IPS DF 4.7 (cell line): ENCODE measurements around the gene KCNK18.
"Not testable (repeated sequence)": the region's sequence is repeated elsewhere in the genome, so short reads cannot be mapped to it uniquely, and the experiment has no call there.

ENCODE experiments used
- DNase-seq: peaks from one replicate; pipeline ENCODE4 v3.0.0-alpha.2; 2013; ENCODE audit warnings: low spot score; ENCODE audit errors: extremely low read depth

Gene KCNK18

DNA sequence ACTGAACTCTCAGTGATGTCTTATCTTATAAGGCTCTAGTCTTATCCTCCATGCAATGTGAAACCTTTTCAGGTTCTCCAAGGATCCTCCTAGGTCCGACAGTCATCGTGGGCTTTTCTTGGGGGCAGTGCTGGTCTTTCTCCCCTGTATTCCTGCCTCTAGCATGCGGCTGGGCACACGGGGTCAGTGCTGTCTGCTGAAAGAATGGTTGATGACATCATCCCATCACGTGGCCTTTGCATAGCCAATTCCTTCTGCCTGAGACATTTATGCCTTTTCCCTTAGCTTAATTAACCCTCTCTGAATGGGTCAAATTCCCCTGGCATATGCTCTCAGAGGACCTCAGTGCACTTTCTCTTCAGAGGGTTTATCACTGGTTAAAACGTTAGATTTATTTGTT, 27.0 kb upstream of the KCNK18 start:
- DNase-seq, result no peak

DNA sequence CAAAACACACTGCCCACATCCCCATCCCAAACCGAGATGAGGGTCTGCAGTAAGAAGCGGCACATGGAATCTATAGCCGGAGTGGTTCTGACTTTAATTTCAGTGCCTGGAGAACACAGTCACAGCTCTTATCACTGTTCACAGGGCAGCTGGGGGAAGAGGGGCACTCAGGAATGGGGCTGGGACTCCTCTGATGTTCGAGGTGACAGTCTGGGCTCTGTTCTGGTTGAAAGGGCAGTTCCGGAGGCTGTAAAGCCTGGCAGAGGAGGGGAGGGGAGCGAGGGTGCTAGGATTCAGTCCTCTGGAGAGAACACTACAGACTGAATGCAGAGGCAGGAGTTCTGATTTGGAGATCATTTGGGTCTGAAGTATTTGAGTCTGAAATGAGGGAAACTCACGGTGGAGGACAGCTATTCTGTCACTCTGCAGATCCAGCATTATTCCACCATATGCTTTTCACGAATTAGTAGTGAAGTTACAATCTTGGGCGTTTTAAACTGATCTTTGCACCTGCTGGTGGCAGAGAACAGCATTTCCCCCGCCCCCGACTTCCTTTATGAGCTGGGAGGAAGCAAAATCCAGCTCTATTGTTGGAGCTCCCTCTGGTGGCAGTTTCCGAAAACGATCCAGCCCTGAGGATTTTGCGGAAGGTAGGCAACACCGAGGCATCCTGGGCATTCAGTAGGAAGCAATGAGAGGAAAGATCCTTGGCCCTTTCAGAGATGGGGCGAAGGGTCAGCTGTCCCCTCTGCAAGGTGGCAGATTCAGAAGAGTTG, 22.7 kb upstream of the KCNK18 start:
- DNase-seq, result no peak

DNA sequence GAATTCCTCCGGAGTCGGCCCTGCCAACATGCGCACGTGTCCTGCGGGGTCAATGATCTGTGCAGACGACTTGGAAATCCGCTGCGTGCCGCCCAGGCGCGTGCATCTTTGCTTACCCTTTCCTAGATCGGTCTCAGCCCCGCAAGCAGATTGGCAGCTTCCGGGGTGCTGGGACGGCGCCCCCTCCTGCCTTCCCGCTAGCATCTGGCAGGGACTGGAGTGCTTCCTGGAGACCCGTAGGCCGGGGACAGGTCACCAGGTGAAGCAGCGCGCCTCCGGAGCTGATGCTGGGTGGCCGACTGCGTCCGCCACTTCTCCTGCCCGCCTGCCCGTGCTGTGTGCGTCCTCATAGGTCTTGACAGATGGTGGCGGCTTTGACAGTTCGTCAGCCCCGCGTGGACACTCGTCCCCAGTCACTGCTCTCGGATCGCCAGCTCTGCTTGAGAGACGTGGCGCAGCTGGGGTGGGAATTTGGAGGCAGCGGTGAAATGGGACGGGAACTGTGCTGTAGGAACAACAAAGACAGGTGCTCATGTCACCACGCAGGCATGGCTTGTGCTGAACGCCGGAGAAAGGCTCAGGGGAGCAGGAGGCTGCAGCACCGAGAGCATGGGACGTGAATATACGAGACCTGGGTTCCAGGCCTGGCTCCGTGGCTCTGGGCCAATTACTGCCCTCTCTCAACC, 21.9 kb upstream of the KCNK18 start:
- DNase-seq, result no peak

DNA sequence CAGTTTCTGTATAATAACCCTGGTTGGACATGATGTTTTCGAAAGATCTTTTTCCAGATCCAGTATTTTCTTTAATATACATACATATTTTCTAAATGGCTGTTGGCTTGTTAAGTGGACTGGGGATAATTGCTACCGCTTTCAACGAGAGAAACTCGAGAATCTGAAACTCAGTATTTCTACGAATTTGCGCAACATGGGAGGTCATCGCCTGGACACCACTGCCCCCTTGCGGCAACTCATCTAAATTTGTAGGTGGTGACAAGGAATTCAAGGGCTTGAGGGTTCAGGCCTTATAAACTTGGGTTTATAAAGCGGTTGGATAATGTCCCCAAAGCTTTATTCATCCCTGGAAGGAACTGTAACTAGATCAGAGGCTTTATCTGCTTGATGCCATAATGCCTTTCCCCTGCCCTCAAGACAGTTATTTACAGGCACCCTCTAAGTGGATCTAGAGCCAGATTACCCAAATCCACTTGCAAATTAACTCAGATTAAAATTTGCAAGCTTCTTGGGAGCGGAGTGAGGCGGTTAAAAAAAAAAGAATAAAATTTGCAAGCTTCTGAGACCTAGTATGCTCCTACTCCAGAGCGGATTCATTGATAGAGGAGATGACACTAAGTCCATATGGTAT, 21.3 kb upstream of the KCNK18 start:
- no peak for DNase-seq

DNA sequence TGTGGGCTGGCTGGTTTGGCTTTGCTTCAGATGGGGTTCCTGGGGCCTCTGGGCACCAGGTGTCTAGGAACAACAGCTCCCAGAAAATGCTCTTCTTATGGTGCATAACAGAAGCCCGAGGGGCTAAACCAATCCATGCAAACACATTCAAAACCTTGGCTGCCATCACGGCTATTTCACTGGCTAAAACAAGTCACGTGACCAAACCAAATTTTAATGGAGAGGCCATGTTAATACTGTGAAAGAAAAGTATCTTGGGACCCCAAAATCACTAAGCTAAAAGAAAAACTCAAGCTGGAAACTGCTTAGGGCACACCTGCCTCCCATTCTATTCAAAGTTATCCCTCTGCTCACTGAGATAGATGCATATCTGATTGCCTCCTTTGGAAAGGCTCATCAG, 19.1 kb upstream of the KCNK18 start:
- no peak for DNase-seq

DNA sequence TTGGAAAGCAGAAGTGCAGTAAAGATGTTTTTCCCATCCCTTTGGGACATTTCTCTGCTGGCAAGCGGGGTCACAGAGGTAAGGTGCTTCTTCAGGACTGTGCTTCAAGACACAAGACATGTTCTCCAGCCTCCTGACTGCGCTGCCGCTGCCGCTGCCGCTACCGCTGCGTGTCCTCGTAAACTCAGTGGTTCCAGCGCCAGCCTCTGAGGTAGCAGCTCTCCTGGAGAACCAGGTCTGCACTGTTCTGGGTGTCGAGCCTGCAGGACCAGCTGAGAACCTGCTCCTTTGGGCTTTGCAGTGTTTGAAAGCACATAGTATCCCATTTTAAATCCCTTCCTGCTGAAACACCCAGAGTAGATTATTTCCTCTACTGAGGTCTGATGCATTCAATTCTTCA, 13.0 kb upstream of the KCNK18 start:
- DNase-seq, result no peak

DNA sequence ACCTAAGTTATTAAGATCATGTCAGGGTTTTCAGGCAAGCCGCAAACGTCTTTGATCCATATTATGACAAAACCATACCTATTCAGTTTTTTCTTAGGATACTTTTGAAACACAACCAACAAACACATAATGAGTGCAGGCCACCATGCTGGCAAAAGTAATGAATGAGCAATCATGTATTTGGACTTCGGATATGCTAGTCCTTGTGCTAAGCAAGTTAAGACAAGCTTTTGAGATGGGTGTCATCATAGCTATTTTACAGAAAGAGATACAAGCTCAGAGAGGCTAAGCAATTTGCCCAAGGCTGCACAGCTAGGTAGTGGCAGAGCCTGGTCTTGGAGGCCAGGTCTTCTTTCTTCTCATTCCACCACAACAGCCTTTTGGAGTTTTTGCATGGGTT, 12.5 kb upstream of the KCNK18 start:
- no peak for DNase-seq

DNA sequence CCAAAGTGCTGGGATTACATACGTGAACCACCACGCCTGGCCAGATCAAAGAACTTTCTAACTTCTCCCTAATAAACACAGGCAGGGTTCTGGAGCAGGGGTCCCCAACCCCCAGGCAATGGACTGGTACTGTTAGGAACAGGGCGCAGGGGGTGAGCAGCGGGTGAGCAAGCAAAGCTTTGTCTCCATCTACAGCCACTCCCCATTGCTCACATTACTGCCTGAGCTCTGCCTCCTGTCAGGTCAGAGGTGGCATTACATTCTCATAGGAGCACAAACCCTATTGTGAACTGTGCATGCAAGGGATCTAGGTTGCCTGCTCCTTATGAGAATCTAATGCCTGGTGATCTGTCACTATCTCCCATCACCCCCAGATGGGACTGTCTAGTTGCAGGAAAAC, 11.5 kb upstream of the KCNK18 start:
- not testable (repeated sequence) for DNase-seq

DNA sequence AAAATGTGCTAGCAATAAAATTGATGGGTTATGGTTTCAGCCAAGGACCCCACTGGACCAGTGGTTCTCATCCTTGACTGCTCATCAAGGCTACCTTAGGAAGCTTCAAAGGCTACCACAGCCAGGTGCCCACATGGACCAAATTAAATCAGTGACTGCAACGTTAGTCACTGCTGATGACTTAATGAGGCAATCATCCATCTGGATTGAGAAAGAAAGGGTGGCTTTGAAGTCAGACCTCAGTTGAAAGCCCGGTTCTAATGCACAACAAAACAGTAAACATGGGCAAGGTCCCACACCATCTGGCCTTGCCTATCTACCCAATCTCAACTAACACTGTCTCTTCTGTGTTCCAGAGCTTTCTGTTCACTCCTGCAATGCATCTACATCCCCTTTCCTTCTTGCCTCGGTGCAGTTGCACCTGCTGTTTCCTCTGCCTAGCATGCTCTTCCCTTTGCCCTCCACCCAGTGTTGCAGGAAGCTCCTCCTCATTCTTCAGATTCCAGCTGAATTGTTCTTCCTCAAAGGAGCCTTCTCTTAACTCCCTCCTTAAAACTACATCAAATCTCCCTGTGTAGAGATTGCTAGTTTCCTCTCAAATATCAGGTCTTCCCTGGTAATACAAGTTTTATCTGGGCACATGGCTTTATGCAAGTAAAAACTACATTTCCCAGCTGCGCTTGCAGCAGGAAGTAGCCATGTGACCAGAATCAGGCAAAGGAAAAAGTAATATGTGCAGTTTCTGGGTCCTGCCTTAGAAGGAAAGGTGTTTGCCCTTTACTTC, 10.3 kb upstream of the KCNK18 start:
- no peak for DNase-seq

DNA sequence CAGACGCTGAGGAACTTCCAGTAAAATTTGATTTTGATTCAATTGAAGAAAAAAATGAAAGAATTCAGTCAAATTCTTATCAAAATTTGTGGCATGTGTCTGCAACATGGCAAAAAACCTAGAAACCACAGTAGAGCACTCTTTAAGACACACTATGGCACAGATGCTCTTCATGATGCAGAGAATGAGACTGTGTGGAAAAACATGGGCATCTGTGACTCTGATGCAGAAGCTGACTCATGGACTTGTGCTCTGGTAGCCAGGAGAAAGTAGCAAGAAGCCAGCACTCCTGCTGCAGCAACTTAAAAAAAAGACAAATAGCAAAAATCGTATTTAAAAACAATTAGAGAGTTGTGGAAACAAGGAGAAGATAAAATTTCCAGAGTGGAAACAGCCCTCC, 8.9 kb upstream of the KCNK18 start:
- DNase-seq, result no peak

DNA sequence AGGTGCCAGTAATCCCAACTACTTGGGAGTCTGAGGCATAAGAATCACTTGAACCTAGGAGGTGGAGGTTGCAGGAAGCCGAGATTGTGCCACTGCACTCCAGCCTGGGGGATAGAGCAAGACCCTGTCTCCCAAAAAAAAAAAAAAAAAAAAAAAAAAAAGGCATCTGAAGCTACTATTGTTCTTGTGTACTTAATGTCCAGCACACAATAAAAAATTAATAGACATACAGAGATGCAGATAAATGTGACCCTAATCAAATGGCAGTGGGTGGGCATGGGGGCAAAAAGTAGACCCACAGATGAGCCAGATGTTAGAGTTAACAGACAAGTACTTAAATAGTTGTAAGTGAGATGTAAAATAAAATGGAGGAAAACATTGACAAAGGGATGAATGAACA, 7.7 kb upstream of the KCNK18 start:
- no peak for DNase-seq

DNA sequence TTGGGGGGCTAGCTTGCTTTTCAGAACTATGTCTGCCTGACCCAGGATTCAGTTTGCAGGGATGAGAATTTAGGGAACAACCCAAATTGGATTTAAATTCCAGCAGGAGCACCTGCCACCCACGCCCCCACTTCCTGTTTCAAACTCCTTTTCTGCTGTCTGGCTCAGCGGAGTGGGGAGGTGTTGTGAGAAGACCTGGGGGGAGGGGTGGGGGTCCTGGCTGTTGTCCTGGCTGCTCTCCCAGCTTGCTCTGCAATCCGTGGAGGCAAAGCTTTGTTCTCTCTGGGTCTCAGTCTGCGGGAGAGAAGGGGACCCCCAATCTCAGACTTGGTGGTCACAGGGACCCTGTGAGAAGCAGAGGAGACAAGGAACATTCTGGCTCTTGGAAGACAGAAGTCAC, 799 bp downstream of the KCNK18 start:
- DNase-seq, result no peak

DNA sequence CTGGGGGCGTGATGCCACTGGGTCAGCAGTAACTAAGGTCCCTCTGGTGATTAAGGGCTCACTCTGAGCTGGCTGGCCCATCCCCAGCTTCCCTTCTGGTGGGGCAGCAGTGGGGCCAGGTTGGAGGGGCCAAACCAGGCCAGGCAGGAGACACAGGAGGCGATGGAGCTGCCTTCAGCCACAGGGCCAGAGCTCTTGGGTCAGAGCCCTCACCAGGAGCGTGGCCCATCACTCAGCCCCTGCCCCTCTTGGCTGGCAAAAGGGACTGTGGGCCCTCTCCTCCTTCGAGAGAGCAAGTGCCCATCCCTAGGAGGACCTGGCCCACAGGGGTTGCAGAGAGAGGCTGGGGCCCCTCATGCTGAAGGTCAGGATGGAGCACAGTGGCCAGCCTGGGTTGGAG, 4.5 kb downstream of the KCNK18 start:
- DNase-seq, result no peak

DNA sequence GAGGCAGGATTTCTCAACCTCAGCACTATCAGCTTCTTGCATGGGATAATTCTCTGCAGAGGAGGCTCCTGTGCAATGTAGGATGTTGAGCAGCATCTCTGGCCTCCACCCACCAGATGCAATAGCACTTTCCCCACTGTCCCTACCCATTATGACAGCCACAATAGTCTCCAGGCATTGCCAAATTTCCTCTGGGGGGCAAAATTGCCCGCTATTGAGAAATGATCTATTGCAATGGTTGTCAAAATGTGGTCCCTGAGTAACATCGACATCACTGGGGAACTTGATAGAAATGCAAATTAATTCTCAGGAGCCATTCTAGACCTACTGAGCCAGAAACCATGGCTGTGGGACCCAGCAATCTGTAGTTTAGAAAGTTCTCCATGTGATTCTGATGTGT, 7.0 kb downstream of the KCNK18 start:
- no peak for DNase-seq

DNA sequence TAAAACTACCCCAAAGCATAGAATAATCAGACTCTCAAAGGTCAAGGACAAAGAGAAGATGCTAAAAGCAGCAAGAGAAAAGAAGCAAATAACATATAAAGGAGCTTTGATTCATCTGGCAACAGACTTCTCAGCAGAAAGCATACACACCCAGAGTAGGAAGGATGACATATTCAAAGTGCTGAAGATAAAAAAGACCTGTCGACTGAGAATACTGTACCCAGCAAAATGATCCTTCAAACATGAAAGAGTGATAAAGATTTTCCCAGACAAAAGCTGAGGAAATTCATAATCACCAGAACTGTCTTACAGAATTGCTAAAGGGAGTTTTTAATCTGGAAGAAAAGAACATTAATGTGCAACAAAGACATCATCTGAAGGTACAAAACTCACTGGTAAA, 14.9 kb downstream of the KCNK18 start:
- no peak for DNase-seq

DNA sequence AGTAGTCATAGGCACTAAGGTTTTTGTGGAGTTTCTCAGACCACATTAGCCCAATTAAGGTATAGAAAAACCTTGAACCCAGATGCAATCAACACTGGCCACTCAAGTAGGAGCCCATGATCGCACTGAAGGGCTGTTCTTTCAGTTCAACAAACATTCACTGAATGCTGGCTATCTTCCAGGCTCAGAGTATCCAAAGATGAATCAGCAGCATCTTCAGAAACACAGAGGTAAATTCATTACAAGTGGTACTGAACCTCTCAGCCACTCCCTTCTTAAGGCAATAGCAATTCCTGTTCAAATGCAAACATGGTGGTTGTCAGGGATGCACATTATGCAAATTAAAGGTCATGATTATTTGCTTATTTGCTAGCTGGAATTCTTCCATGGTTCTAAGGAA, 17.1 kb downstream of the KCNK18 start:
- DNase-seq, result no peak

DNA sequence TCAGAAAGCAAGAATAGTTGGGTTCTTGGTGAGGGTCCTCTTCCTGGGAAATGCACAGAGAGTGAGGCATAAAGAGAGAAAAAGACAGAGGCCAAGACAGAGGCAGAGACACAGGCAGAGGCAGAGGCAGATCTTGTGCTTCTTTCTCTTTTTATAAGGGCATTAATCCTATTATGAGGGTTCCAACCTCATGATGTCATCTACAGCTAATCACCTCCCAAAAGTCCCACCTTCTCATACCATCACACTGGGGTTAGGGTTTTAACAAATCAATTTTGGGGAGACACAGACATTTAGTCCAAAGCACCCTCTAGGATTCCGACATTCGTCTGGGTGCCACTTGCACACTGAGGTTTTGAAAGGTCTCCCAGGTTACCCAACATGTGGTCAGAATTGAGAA, 17.8 kb downstream of the KCNK18 start:
- DNase-seq, result no peak

DNA sequence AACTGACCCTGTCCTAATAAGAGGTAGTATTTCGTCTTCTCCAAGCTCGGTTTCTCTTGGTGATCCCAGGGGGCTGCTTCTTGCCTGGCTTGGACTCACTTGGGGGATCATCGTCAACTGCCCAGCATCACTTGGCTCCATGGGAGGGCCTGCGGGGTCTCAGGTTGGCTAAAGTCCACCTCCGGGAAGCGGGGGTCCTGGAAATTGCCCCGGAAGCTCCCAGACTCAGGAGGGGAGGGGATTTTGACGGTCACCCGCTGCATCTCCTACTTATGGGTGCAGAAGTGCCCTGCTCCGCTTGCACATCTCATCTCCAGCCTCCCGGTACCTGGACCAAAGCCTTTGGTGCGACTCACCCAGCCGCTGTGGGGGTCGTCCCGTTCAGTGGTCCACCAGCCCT, 18.7 kb downstream of the KCNK18 start:
- DNase-seq, result no peak

DNA sequence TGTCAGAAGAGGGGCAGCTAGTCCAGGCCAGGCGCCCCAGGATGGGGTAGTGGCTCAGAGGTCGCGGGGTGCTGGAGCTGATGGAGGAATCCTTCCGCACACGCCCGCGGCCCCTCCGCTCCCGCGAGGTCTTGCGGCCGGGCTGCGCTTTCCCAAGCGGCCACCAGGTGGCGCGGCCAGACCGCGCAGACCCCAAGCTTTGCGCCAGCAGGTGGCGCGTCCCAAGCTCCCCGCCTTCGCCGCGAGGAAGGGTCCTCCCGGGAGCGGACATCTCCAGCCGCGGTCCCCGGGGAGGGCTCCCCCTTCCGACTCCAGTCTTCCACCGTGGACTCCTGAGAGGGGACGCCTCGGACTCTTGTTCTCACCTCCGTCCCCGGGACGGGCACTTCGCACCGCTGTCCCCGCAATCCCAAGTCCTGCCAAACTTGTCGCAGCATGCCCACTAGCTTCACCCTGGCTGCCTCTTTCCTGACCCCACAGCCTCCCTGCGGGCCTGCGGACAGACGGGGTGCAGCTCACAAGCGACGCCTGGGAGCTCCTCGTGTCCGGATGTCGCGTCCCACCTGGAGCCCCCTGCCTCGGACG, 19.4 kb downstream of the KCNK18 start:
- DNase-seq, result no peak

DNA sequence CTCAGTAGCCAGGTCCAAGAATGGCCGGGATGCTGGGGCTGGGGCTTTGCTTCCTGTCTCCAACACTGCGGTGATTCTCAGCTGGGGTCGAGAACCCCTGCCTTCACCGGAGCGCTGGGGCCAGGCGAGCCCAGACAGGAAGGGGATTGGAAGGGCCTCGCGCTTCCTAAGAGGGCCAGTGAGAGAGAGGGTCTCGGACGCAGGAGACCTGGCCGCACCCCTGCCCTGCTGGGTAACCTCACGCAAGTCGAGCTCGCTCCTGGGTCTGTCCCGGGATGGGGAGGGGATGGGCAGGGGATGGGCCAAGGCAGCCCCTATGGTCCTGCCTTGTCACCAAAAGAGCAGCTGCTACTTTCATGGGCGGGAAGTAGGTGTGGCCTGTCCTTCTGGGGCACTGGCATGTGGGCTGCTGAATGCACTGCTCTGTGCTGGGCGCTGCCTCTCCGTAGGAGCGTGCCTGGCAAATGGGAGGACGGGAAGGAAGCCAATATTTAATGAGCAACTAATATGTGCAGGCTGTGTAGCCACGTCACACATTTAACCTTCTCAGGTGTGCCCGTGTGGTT, 20.0 kb downstream of the KCNK18 start:
- no peak for DNase-seq

DNA sequence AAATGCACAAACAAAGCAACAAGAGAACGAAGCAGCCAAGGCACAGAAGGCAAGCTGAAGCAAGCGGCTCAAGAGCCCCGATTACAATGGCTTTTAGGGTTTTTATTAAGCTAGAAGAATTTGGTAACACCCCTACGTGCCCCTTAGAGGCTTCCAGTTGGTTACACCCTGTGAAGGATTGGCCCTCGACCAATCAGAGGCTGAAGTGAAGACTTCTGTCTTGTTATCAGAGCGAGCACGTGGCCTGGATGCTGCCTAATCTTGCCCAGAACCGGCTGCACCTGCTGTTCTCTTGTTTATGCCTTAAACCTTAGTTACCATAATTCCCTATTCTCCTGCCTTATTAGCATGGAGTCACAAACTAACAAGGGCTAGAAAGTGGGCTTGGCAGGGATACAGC, 21.4 kb downstream of the KCNK18 start:
- DNase-seq, result no peak
